HUES64 (cell line): ENCODE measurements around the gene CENPO.

Experiments
- H3K27ac ChIP-seq: 2 replicates; pipeline ENCODE4 v1.7.0; 2013; ENCODE audit warnings: low read depth, low read length, inconsistent platforms
- H3K27me3 ChIP-seq: 2 replicates; pipeline ENCODE4 v1.6.1; 2013; ENCODE audit warnings: mild to moderate bottlenecking, low read length; ENCODE audit not compliant: insufficient read depth
- H3K36me3 ChIP-seq: 2 replicates; pipeline ENCODE4 v1.6.1; 2013; ENCODE audit warnings: mild to moderate bottlenecking, low read length; ENCODE audit not compliant: insufficient read depth
- H3K4me1 ChIP-seq: 2 replicates; pipeline ENCODE4 v1.6.1; 2013; ENCODE audit warnings: mild to moderate bottlenecking, low read length, moderate library complexity; ENCODE audit not compliant: insufficient read depth
- H3K4me3 ChIP-seq: 2 replicates; pipeline ENCODE4 v1.5.1; 2013; ENCODE audit warnings: mild to moderate bottlenecking, low read length, moderate library complexity
- H3K9ac ChIP-seq: 2 replicates; pipeline ENCODE4 v1.6.1; 2013; ENCODE audit warnings: mild to moderate bottlenecking, low read depth, low read length
- H3K9me3 ChIP-seq: 2 replicates; pipeline ENCODE4 v1.6.1; 2013; ENCODE audit warnings: low read depth, low read length; ENCODE audit not compliant: insufficient read depth
- WGBS: fragments of 150-250, 120-280 bp; methylation state at CpG from one replicate; pipeline ENCODE4 v1.1.7; 2013; ENCODE audit warnings: missing lambda C conversion rate; 5-methylcytosine and 5-hydroxymethylcytosine counted together

The CENPO gene

GRCh38 chr2:24824966-24825882 lies 32.0 kb downstream of the CENPO start:
- WGBS, result 92% methylated on average over 12 of the region's 16 CpGs
- H3K36me3 ChIP-seq, result peaks cover 41% of the 10 kb centered on the region

GRCh38 chr2:24825883-24826772 lies 32.9 kb downstream of the CENPO start:
- no peaks in the 10 kb centered on the region for H3K27me3 ChIP-seq
- no peaks in the 10 kb centered on the region for H3K9me3 ChIP-seq
- no peak overlapping the region for H3K9ac ChIP-seq
- no peak overlapping the region for H3K27ac ChIP-seq
- 87% methylated on average over 13 of the region's 14 CpGs for WGBS
- H3K4me3 ChIP-seq, result no peak overlapping the region
- peaks cover 39% of the 10 kb centered on the region for H3K36me3 ChIP-seq
- peaks cover 13% of the 10 kb centered on the region for H3K4me1 ChIP-seq

More at GRCh38 chr2:24824966-24825882, 32.0 kb downstream of the CENPO start:
- H3K27me3 ChIP-seq, result no peaks in the 10 kb centered on the region
- peaks cover 18% of the 10 kb centered on the region for H3K4me1 ChIP-seq
- no peak overlapping the region for H3K27ac ChIP-seq
- no peak overlapping the region for H3K9ac ChIP-seq
- H3K4me3 ChIP-seq, result no peak overlapping the region
- H3K9me3 ChIP-seq, result no peaks in the 10 kb centered on the region

GRCh38 chr2:24826773-24827145 lies 33.5 kb downstream of the CENPO start:
- H3K9ac ChIP-seq, result no peak overlapping the region
- no peaks in the 10 kb centered on the region for H3K9me3 ChIP-seq
- WGBS, result 85% methylated on average over 2 of the region's 5 CpGs
- H3K4me1 ChIP-seq, result peaks cover 7% of the 10 kb centered on the region
- no peak overlapping the region for H3K27ac ChIP-seq
- H3K36me3 ChIP-seq, result peaks cover 39% of the 10 kb centered on the region
- no peaks in the 10 kb centered on the region for H3K27me3 ChIP-seq
- no peak overlapping the region for H3K4me3 ChIP-seq

GRCh38 chr2:24827321-24828237 lies 34.4 kb downstream of the CENPO start:
- H3K9me3 ChIP-seq, result no peaks in the 10 kb centered on the region
- H3K4me1 ChIP-seq, result peaks cover 6% of the 10 kb centered on the region
- no peak overlapping the region for H3K4me3 ChIP-seq
- peaks cover 36% of the 10 kb centered on the region for H3K36me3 ChIP-seq
- no peak overlapping the region; the same call in 1 of the 2 replicates for H3K27ac ChIP-seq
- WGBS, result 45% methylated on average over 30 of the region's 30 CpGs
- H3K27me3 ChIP-seq, result no peaks in the 10 kb centered on the region
- H3K9ac ChIP-seq, result no peak overlapping the region

GRCh38 chr2:24828238-24828996 lies 35.2 kb downstream of the CENPO start:
- Histone ChIP-seq H3K9me3 (no peaks in the 10 kb centered on the region), H3K4me3 (no peak overlapping the region), H3K27ac (no peak overlapping the region), H3K4me1 (peaks cover 14% of the 10 kb centered on the region), H3K36me3 (peaks cover 27% of the 10 kb centered on the region), H3K27me3 (no peaks in the 10 kb centered on the region), H3K9ac (no peak overlapping the region)
- WGBS, result 93% methylated on average over 17 of the region's 17 CpGs

GRCh38 chr2:24830351-24830750 lies 37.1 kb downstream of the CENPO start:
- Histone ChIP-seq H3K9ac (no peak overlapping the region), H3K27me3 (no peaks in the 10 kb centered on the region), H3K4me1 (peaks cover 14% of the 10 kb centered on the region), H3K27ac (no peak overlapping the region), H3K9me3 (no peaks in the 10 kb centered on the region), H3K4me3 (no peak overlapping the region), H3K36me3 (peaks cover 23% of the 10 kb centered on the region; the same call in 1 of the 2 replicates)
- 85% methylated on average over 5 of the region's 5 CpGs for WGBS

- H3K27ac ChIP-seq, result no peak overlapping the region
- H3K9ac ChIP-seq, result no peak overlapping the region
- WGBS, result 95% methylated on average over 12 of the region's 12 CpGs
- H3K9me3 ChIP-seq, result no peaks in the 10 kb centered on the region
- peaks cover 14% of the 10 kb centered on the region for H3K4me1 ChIP-seq
- H3K27me3 ChIP-seq, result no peaks in the 10 kb centered on the region
- no peak overlapping the region for H3K4me3 ChIP-seq
- H3K36me3 ChIP-seq, result peaks cover 23% of the 10 kb centered on the region; the same call in 1 of the 2 replicates
These were observed 37.6 kb downstream of the CENPO start for GRCh38 chr2:24830786-24831185.

- Histone ChIP-seq H3K36me3 (peaks cover 24% of the 10 kb centered on the region), H3K27me3 (no peaks in the 10 kb centered on the region), H3K4me1 (peaks cover 14% of the 10 kb centered on the region), H3K9me3 (no peaks in the 10 kb centered on the region), H3K27ac (no peak overlapping the region), H3K9ac (no peak overlapping the region), H3K4me3 (no peak overlapping the region)
- WGBS, result 89% methylated on average over 14 of the region's 18 CpGs
These were observed 38.2 kb downstream of the CENPO start for GRCh38 chr2:24831221-24832072.

- no peak overlapping the region for H3K27ac ChIP-seq
These were observed 38.8 kb downstream of the CENPO start for GRCh38 chr2:24832073-24832461.

More at GRCh38 chr2:24832073-24832461, 38.8 kb downstream of the CENPO start:
- Histone ChIP-seq H3K27me3 (no peaks in the 10 kb centered on the region), H3K9ac (no peak overlapping the region; the same call in 1 of the 2 replicates), H3K36me3 (peaks cover 26% of the 10 kb centered on the region), H3K9me3 (no peaks in the 10 kb centered on the region), H3K4me3 (no peak overlapping the region), H3K4me1 (peaks cover 14% of the 10 kb centered on the region)
- 62% methylated on average over 14 of the region's 14 CpGs for WGBS
